ENCODE data around the gene HBS1L. TPM values are rescaled to one million over a fixed set of nuclear protein-coding genes. Genes with fewer than 3 reads are reported as not detected.

The HBS1L gene
- total and polyA plus RNA-seq, 10 of the 15 experiments (the other 5 are each of a cell fraction or from before 2014, with no cell fraction given): 58.7 to 142 (median 78.8) TPM

- no peaks in the 10 kb centered on the region for H3K36me3 ChIP-seq (ENCODE audit: control insufficient read depth in 2 of 2, insufficient read depth in 2 of 2, low read length in 1 of 2)
- intact Hi-C loops (cut with micrococcal nuclease; ENCODE audit: unreplicated experiment): loop anchor here (5.0 kb wide), 1 partner anchor 295 kb away; no protein-coding TSS in a partner anchor
- POLR2A ChIA-PET: no interaction called here
- H2AFZ ChIP-seq (ENCODE audit: control insufficient read depth, low read depth, low read length): no peak overlapping the region
- peaks cover 6% of the 10 kb centered on the region; the same call in 1 of the 2 replicates for H3K4me1 ChIP-seq (ENCODE audit: control insufficient read depth, insufficient read depth, low read length)
- WGBS (ENCODE audit: insufficient coverage, insufficient replicate concordance, low lambda C conversion rate, missing lambda C conversion rate): 45% methylated on average over 5 of the region's 5 CpGs
- in situ Hi-C loops (cut with MboI): no loop called here
- no peak overlapping the region for H3K4me2 ChIP-seq (ENCODE audit: control insufficient read depth, insufficient read depth)
- no peak for FAIRE-seq
- SMC1A ChIA-PET (ENCODE audit: uncharacterized antibody, unreplicated experiment): no interaction called here
- H3K79me2 ChIP-seq (ENCODE audit: control insufficient read depth, insufficient read depth, low read length): no peaks in the 10 kb centered on the region
- no peak overlapping the region for H3K9ac ChIP-seq (ENCODE audit: control insufficient read depth, insufficient read depth, low read length)
- no peak for DNase-seq (ENCODE audit: low read depth, low spot score)
- ATAC-seq: no peak
- H3K27ac ChIP-seq (ENCODE audit: control insufficient read depth, insufficient read depth): no peak overlapping the region
- no peak for TF ChIP-seq GATAD2B (conservative IDR thresholded peaks at IDR 0.05; ENCODE audit: low read depth)
- no peak for TF ChIP-seq POU2F2 (IDR thresholded peaks at IDR 0.05; ENCODE audit: borderline replicate concordance, low read depth, low read length)
- TF ChIP-seq SMAD5 (IDR thresholded peaks at IDR 0.05; ENCODE audit: low read depth): no peak
- no peak for TF ChIP-seq USF1 (IDR thresholded peaks at IDR 0.05; ENCODE audit: borderline replicate concordance, extremely low read length, insufficient read depth, low read depth, low read length)
- no peak for TF ChIP-seq SREBF1 (IDR thresholded peaks at IDR 0.05; ENCODE audit: low read length)
- CTCF ChIA-PET: interaction anchor here (5.7 kb wide), 1 partner anchor 814 kb away, joined by 56 read pairs; no protein-coding TSS in a partner anchor
- no peaks in the 10 kb centered on the region for H4K20me1 ChIP-seq (ENCODE audit: control insufficient read depth, insufficient read depth)
- no peaks in the 10 kb centered on the region for H3K27me3 ChIP-seq (replicated peaks in 1 of 2; ENCODE audit: control insufficient read depth in 2 of 2, insufficient read depth in 2 of 2, low read length in 1 of 2)
- BruUV-seq (replicated peaks): no TSS peak
- RAD21 ChIA-PET (ENCODE audit: unreplicated experiment): no interaction called here
- H3K9me3 ChIP-seq (replicated peaks; ENCODE audit: control insufficient read depth, insufficient read depth, low read length): no peaks in the 10 kb centered on the region
- H3K4me3 ChIP-seq: no peak overlapping the region
Observed at GRCh38 chr6:134936931-134937330, 117.7 kb downstream of the HBS1L start.

- in situ Hi-C loops (cut with MboI) (no loop called here), intact Hi-C loops (cut with micrococcal nuclease; ENCODE audit: unreplicated experiment) (loop anchor here (5.0 kb wide), 1 partner anchor 294 kb away; no protein-coding TSS in a partner anchor)
- ChIA-PET SMC1A (ENCODE audit: uncharacterized antibody, unreplicated experiment) (no interaction called here), RAD21 (ENCODE audit: unreplicated experiment) (no interaction called here), CTCF (no interaction called here), POLR2A (no interaction called here)
- H3K9ac ChIP-seq (ENCODE audit: control insufficient read depth, insufficient read depth, low read length): no peak overlapping the region
- no peaks in the 10 kb centered on the region for H4K20me1 ChIP-seq (ENCODE audit: control insufficient read depth, insufficient read depth)
- no peaks in the 10 kb centered on the region for H3K27me3 ChIP-seq (replicated peaks in 1 of 2; ENCODE audit: control insufficient read depth in 2 of 2, insufficient read depth in 2 of 2, low read length in 1 of 2)
- H3K79me2 ChIP-seq (ENCODE audit: control insufficient read depth, insufficient read depth, low read length): no peaks in the 10 kb centered on the region
- FAIRE-seq (no peak), DNase-seq (ENCODE audit: low read depth, low spot score) (no peak), ATAC-seq (no peak)
- no peak overlapping the region for H2AFZ ChIP-seq (ENCODE audit: control insufficient read depth, low read depth, low read length)
- no peak overlapping the region for H3K4me2 ChIP-seq (ENCODE audit: control insufficient read depth, insufficient read depth)
- WGBS (ENCODE audit: insufficient coverage, insufficient replicate concordance, low lambda C conversion rate, missing lambda C conversion rate): 84% methylated on average over 5 of the region's 5 CpGs
- no peak overlapping the region for H3K4me3 ChIP-seq
- peaks cover 6% of the 10 kb centered on the region; the same call in 1 of the 2 replicates for H3K4me1 ChIP-seq (ENCODE audit: control insufficient read depth, insufficient read depth, low read length)
- no peak overlapping the region for H3K27ac ChIP-seq (ENCODE audit: control insufficient read depth, insufficient read depth)
- BruUV-seq (replicated peaks): no TSS peak
- H3K36me3 ChIP-seq (ENCODE audit: control insufficient read depth in 2 of 2, insufficient read depth in 2 of 2, low read length in 1 of 2): no peaks in the 10 kb centered on the region
- no peaks in the 10 kb centered on the region for H3K9me3 ChIP-seq (replicated peaks; ENCODE audit: control insufficient read depth, insufficient read depth, low read length)
- TF ChIP-seq, protein P1, sequence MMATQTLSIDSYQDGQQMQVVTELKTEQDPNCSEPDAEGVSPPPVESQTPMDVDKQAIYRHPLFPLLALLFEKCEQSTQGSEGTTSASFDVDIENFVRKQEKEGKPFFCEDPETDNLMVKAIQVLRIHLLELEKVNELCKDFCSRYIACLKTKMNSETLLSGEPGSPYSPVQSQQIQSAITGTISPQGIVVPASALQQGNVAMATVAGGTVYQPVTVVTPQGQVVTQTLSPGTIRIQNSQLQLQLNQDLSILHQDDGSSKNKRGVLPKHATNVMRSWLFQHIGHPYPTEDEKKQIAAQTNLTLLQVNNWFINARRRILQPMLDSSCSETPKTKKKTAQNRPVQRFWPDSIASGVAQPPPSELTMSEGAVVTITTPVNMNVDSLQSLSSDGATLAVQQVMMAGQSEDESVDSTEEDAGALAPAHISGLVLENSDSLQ (IDR thresholded peaks at IDR 0.05): no peak
- TF ChIP-seq ZBTB40 (IDR thresholded peaks at IDR 0.05; ENCODE audit: borderline replicate concordance): no peak
- TF ChIP-seq, protein P2, sequence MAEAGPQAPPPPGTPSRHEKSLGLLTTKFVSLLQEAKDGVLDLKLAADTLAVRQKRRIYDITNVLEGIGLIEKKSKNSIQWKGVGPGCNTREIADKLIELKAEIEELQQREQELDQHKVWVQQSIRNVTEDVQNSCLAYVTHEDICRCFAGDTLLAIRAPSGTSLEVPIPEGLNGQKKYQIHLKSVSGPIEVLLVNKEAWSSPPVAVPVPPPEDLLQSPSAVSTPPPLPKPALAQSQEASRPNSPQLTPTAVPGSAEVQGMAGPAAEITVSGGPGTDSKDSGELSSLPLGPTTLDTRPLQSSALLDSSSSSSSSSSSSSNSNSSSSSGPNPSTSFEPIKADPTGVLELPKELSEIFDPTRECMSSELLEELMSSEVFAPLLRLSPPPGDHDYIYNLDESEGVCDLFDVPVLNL (IDR thresholded peaks at IDR 0.05; ENCODE audit: low read depth, low read length): no peak
- TF ChIP-seq ATF3 (IDR thresholded peaks at IDR 0.05; ENCODE audit: borderline replicate concordance, extremely low read depth, low read depth, low read length): no peak
Observed at GRCh38 chr6:134936476-134936875, 118.1 kb downstream of the HBS1L start.

Data from GM12878 (cell line).